B cell (primary cell): Measurements from ENCODE around the gene STRA8. TPM values are rescaled to one million over a fixed set of nuclear protein-coding genes. Genes with fewer than 3 reads are reported as not detected.

Experiments
- ATAC-seq: fragments of 200-7000 bp; cut with Tn5 transposase; one replicate; pipeline ENCODE4 v1.10.0; 2021; ENCODE audit warnings: low read depth, mild to moderate bottlenecking, moderate number of reproducible peaks, moderate library complexity
- CTCF ChIA-PET: fragments of 350-600 bp; sonication (Branson Sonifier 250); formaldehyde crosslinking; loops from one replicate; lab custom pipeline; 2021; ENCODE audit warnings: antibody characterized with exemption, inconsistent platforms; lab: Charles Lee
- POLR2A ChIA-PET: fragments of 350-600 bp; sonication (Branson Sonifier 250); formaldehyde crosslinking; loops from one replicate; lab custom pipeline; 2021; ENCODE audit warnings: antibody characterized with exemption; lab: Charles Lee
- DNase-seq: peaks from one replicate; pipeline ENCODE4 v3.0.0; 2013
- H2AFZ ChIP-seq: 2 replicates; pipeline ENCODE4 v1.6.1; 2012; ENCODE audit warnings: mild to moderate bottlenecking, low read depth, low read length; ENCODE audit not compliant: insufficient read depth, poor library complexity, severe bottlenecking
- H3K27ac ChIP-seq, 2 donors: 1 replicate in 1 of 2; 2 replicates in 1 of 2; pipeline ENCODE4 v1.5.1; 2012 to 2013; ENCODE audit warnings: low read length in 2 of 2, mild to moderate bottlenecking in 2 of 2, moderate library complexity in 1 of 2
- H3K27me3 ChIP-seq, 4 experiments: fragments of 200-600 bp in 1 of 4; sonication (generic) in 1 of 4; replicated peaks in 1 of 4; 1 replicate in 2 of 4; 2 replicates in 2 of 4; pipeline versions ENCODE4 v1.6.1 to v1.7.0; 2013 to 2016; ENCODE audit warnings: low read length in 3 of 4, mild to moderate bottlenecking in 2 of 4, mixed read lengths in 1 of 4, moderate library complexity in 1 of 4; ENCODE audit not compliant: insufficient read depth in 4 of 4, control insufficient read depth in 3 of 4; ENCODE audit errors: control extremely low read depth in 1 of 4
- H3K36me3 ChIP-seq, 2 experiments: replicated peaks in 1 of 2; 1 replicate in 1 of 2; 2 replicates in 1 of 2; pipeline versions ENCODE4 v1.6.1 to v1.7.1; 2013; ENCODE audit warnings: low read length in 1 of 2; ENCODE audit not compliant: insufficient read depth in 2 of 2, control insufficient read depth in 1 of 2; ENCODE audit errors: control extremely low read depth in 1 of 2, extremely low read depth in 1 of 2
- H3K4me1 ChIP-seq, 2 donors: fragments of 200-600 bp in 1 of 2; sonication (generic) in 1 of 2; 1 replicate in 1 of 2; 2 replicates in 1 of 2; pipeline versions ENCODE4 v1.5.1 to v1.6.1; 2013 to 2017; ENCODE audit warnings: low read length in 2 of 2; ENCODE audit not compliant: control insufficient read depth in 2 of 2, insufficient read depth in 2 of 2
- H3K4me2 ChIP-seq: replicated peaks from 2 replicates; pipeline ENCODE3; 2012; ENCODE audit warnings: mild to moderate bottlenecking, low read depth, low read length; ENCODE audit not compliant: poor library complexity, severe bottlenecking
- H3K4me3 ChIP-seq, 5 experiments: fragments of 200-600 bp in 1 of 5; sonication (generic) in 1 of 5; 1 replicate in 3 of 5; 2 replicates in 2 of 5; pipeline versions ENCODE4 v1.5.1 to v1.7.0; 2011 to 2016; ENCODE audit warnings: low read length in 4 of 5, mild to moderate bottlenecking in 4 of 5, low read depth in 2 of 5, control low read depth in 1 of 5, moderate library complexity in 1 of 5; ENCODE audit not compliant: insufficient read depth in 1 of 5; ENCODE audit errors: control extremely low read depth in 1 of 5, extremely low read depth in 1 of 5
- H3K79me2 ChIP-seq: fragments of 200-600 bp; sonication (generic); one replicate; pipeline ENCODE4 v1.6.0; 2016; ENCODE audit warnings: low read length; ENCODE audit not compliant: control insufficient read depth, insufficient read depth
- H3K9ac ChIP-seq: fragments of 200-600 bp; sonication (generic); 2 replicates; pipeline ENCODE4 v1.6.1; 2017; ENCODE audit warnings: mild to moderate bottlenecking, low read length, moderate library complexity
- H3K9me3 ChIP-seq, 3 donors: one replicate each; pipeline versions ENCODE4 v1.6.1 to v1.7.1; 2013; ENCODE audit warnings: low read length in 2 of 3; ENCODE audit not compliant: control insufficient read depth in 2 of 3, insufficient read depth in 1 of 3; ENCODE audit errors: control extremely low read depth in 1 of 3
- H4K20me1 ChIP-seq: 2 replicates; pipeline ENCODE4 v1.6.0; 2012; ENCODE audit warnings: mild to moderate bottlenecking, low read length; ENCODE audit not compliant: insufficient read depth, control insufficient read depth, poor library complexity, severe bottlenecking
- H3K27ac Mint-ChIP-seq: one replicate; pipeline ENCODE4 v1.8.0; 2021; ENCODE audit warnings: mixed read lengths
- H3K27me3 Mint-ChIP-seq: one replicate; pipeline ENCODE4 v1.8.0; 2021; ENCODE audit warnings: mixed read lengths
- H3K4me1 Mint-ChIP-seq: one replicate; pipeline ENCODE4 v1.8.0; 2021; ENCODE audit warnings: mixed read lengths
- H3K4me3 Mint-ChIP-seq: one replicate; pipeline ENCODE4 v1.8.0; 2021; ENCODE audit warnings: mixed read lengths
- H3K9me3 Mint-ChIP-seq: one replicate; pipeline ENCODE4 v1.8.0; 2022; ENCODE audit warnings: mixed read lengths; ENCODE audit not compliant: insufficient read depth
- EZH2 ChIP-seq: IDR thresholded peaks from 2 replicates; pipeline ENCODE4 v1.6.1; 2012; ENCODE audit warnings: borderline replicate concordance, low read depth, mild to moderate bottlenecking, moderate library complexity, low read length; ENCODE audit not compliant: insufficient read depth, poor library complexity, severe bottlenecking
- WGBS: methylation state at CpG from one replicate; pipeline ENCODE4 v1.1.5; 2013; ENCODE audit warnings: missing lambda C conversion rate; ENCODE audit not compliant: insufficient coverage; 5-methylcytosine and 5-hydroxymethylcytosine counted together
- intact Hi-C: fragments of 100-400 bp; cut with micrococcal nuclease; formaldehyde crosslinking; loops from one replicate; pipeline ENCODE4 v1.10.0; 2022
- polyA plus RNA-seq: library from polyadenylated mRNA; depleted of rRNA; stranded (reverse); fragments of >200 nt; gene quantifications from 2 replicates; pipeline ENCODE4 v1.2.3, GENCODE V29; 2012
- total RNA-seq, 2 donors: library from RNA; stranded (reverse); fragments of 120-200 nt in 1 of 2; gene quantifications; 1 replicate in 1 of 2; 2 replicates in 1 of 2; pipeline versions ENCODE4 v1.2.3 to v1.2.4, GENCODE V29; 2013 to 2022
- TF ChIP-seq, protein P1 (sequence below): fragments of 200-600 bp; IDR thresholded peaks from one replicate; pipeline ENCODE4 v1.8.0; 2022; ENCODE audit warnings: antibody characterized with exemption, mild to moderate bottlenecking

The STRA8 gene
- total and polyA plus RNA-seq, 2 donors (not counting 1 experiment from before 2014, with no cell fraction given) = not detected

DNA sequence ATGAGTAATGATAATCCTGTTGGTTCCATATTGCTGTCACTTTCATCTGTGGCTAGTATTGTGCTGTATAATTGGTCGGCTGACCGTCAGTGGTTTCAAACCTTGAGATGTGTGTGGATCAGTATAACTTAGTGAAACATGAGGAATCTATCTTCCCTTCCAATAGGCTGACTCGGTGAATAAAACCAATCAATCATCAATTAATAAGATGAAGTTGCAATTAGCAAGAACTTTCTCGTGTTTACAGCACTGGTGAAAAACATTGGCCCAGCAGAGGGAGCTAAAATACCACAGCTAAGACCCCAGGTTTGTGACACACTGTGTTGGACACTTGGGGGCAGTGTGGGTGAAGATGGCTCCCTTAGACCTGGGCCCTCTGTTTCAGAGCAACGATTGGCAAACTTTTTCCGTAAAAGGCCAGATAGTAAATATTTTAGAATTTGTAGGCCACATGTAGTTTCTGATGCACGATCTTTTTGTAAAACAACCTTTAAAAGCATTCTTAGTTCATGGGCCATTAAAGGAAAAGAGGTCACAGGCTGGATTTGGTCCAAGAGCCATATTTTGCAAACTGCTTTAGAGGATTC, 47.8 kb downstream of the STRA8 start:
- 10% methylated on average over 2 of the region's 7 CpGs for WGBS

More for the DNA sequence above, 47.8 kb downstream of the STRA8 start:
- H3K4me1 Mint-ChIP-seq = peaks cover 8% of the 10 kb centered on the region
- ChIA-PET POLR2A (no interaction called here), CTCF (interaction anchor here (0.9 to 7.4 kb wide), 15 partner anchors 11 to 634 kb away, joined by 3 to 109 read pairs (median 4); no protein-coding TSS in a partner anchor)
- H3K9ac ChIP-seq = no peak overlapping the region
- no peaks in the 10 kb centered on the region for H3K9me3 ChIP-seq
- intact Hi-C loops = loop anchor here (2.0 to 5.0 kb wide), 2 partner anchors 53 to 381 kb away; partner anchors contain the start of gene STMP1
- no peak overlapping the region for H3K27ac ChIP-seq
- H2AFZ ChIP-seq = peak overlapping the region; percentile 67
- H3K9me3 Mint-ChIP-seq = peaks cover 2% of the 10 kb centered on the region
- ATAC-seq = peak; percentile 100
- peaks cover 4% of the 10 kb centered on the region in 2 donors for H3K4me1 ChIP-seq
- no peak overlapping the region for H3K27ac Mint-ChIP-seq
- H3K27me3 Mint-ChIP-seq = peaks cover 13% of the 10 kb centered on the region
- no peaks in the 10 kb centered on the region for H4K20me1 ChIP-seq
- peaks cover 0 to 4% (median 0%) of the 10 kb centered on the region in 4 experiments for H3K27me3 ChIP-seq
- H3K4me3 Mint-ChIP-seq = no peak overlapping the region
- peak overlapping the region; percentile 12 for H3K4me2 ChIP-seq
- TF ChIP-seq EZH2 = no peak
- TF ChIP-seq, protein P1, sequence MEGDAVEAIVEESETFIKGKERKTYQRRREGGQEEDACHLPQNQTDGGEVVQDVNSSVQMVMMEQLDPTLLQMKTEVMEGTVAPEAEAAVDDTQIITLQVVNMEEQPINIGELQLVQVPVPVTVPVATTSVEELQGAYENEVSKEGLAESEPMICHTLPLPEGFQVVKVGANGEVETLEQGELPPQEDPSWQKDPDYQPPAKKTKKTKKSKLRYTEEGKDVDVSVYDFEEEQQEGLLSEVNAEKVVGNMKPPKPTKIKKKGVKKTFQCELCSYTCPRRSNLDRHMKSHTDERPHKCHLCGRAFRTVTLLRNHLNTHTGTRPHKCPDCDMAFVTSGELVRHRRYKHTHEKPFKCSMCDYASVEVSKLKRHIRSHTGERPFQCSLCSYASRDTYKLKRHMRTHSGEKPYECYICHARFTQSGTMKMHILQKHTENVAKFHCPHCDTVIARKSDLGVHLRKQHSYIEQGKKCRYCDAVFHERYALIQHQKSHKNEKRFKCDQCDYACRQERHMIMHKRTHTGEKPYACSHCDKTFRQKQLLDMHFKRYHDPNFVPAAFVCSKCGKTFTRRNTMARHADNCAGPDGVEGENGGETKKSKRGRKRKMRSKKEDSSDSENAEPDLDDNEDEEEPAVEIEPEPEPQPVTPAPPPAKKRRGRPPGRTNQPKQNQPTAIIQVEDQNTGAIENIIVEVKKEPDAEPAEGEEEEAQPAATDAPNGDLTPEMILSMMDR = peak; percentile 98
- peak; percentile 85 for DNase-seq
- H3K79me2 ChIP-seq = no peaks in the 10 kb centered on the region
- no peaks in the 10 kb centered on the region for H3K36me3 ChIP-seq
- no peak overlapping the region for H3K4me3 ChIP-seq
